ENCODE data around the gene CDH23.

- no peak for TF ChIP-seq EZH2 (IDR thresholded peaks at IDR 0.05; ENCODE audit: low read length)
- no peak for TF ChIP-seq CTCF (optimal IDR thresholded peaks at IDR 0.05 in 1 of 3, IDR thresholded peaks at IDR 0.05 in 1 of 3, conservative IDR thresholded peaks at IDR 0.05 in 1 of 3; ENCODE audit: extremely low read depth in 1 of 3, insufficient read depth in 2 of 3, low read length in 3 of 3)
Observed at GRCh38 chr10:71741671-71742070, 345.0 kb downstream of the CDH23 start.
